HEK293 (cell line): ENCODE measurements around the gene TBC1D5.

Experiments used
- CTCF ChIA-PET: fragments of 350-600 bp; formaldehyde crosslinking; extraction: SDS; loops from one replicate; lab custom pipeline; 2021; ENCODE audit warnings: antibody characterized with exemption; lab: Yijun Ruan, JAX
- POLR2A ChIA-PET: fragments of 300-600 bp; formaldehyde crosslinking; extraction: SDS; loops from one replicate; lab custom pipeline; 2020; ENCODE audit warnings: antibody characterized with exemption, inconsistent platforms; lab: Yijun Ruan, JAX
- H3K27ac ChIP-seq: fragments of 200-500 bp; sonication (Bioruptor generic); 2 replicates; pipeline ENCODE4 v1.5.1; 2014; ENCODE audit warnings: low read depth, low read length, control low read depth, inconsistent platforms; ENCODE audit errors: extremely low read depth
- H3K36me3 ChIP-seq, 2 experiments: fragments of 200-500 bp in 1 of 2; sonication (Bioruptor generic) in 1 of 2; 1 replicate in 1 of 2; 2 replicates in 1 of 2; pipeline ENCODE4 v1.5.1; 2014 to 2017; ENCODE audit warnings: inconsistent platforms in 2 of 2, low read length in 2 of 2; ENCODE audit not compliant: control insufficient read depth in 2 of 2, insufficient read depth in 1 of 2
- H3K4me1 ChIP-seq: fragments of 200-500 bp; sonication (Bioruptor generic); 2 replicates; pipeline ENCODE4 v1.5.1; 2014; ENCODE audit warnings: mild to moderate bottlenecking, low read length, inconsistent platforms; ENCODE audit not compliant: control insufficient read depth, insufficient read depth
- H3K4me3 ChIP-seq: 2 replicates; pipeline ENCODE4 v1.5.1; 2011; ENCODE audit warnings: low read depth, mild to moderate bottlenecking, control low read depth, low read length, moderate library complexity
- H3K9me3 ChIP-seq: fragments of 200-500 bp; sonication (Bioruptor generic); 2 replicates; pipeline ENCODE4 v1.5.1; 2014; ENCODE audit warnings: low read depth, low read length, inconsistent platforms; ENCODE audit not compliant: control insufficient read depth, insufficient read depth
- BCL11A ChIP-seq: fragments of 450-650 bp; formaldehyde crosslinking; IDR thresholded peaks from 2 replicates; pipeline ENCODE4 v1.5.1; 2016; ENCODE audit warnings: low read depth, missing biosample characterization, missing genetic modification characterization
- INSM2 ChIP-seq: fragments of 450-650 bp; formaldehyde crosslinking; IDR thresholded peaks from 2 replicates; pipeline ENCODE4 v1.5.1; 2016; ENCODE audit warnings: missing biosample characterization, missing genetic modification characterization
- REPIN1 ChIP-seq: fragments of 450-650 bp; formaldehyde crosslinking; IDR thresholded peaks from 2 replicates; pipeline ENCODE4 v1.5.1; 2017; ENCODE audit warnings: missing biosample characterization, missing genetic modification characterization, low read depth
- SCRT2 ChIP-seq: fragments of 450-650 bp; formaldehyde crosslinking; IDR thresholded peaks from 2 replicates; pipeline ENCODE4 v1.5.1; 2016; ENCODE audit warnings: missing biosample characterization, missing genetic modification characterization
- ZBTB17 ChIP-seq: fragments of 450-650 bp; formaldehyde crosslinking; IDR thresholded peaks from 2 replicates; pipeline ENCODE4 v1.5.1; 2016; ENCODE audit warnings: missing biosample characterization, missing genetic modification characterization
- ZBTB48 ChIP-seq: fragments of 450-650 bp; formaldehyde crosslinking; IDR thresholded peaks from 2 replicates; pipeline ENCODE4 v1.5.1; 2016; ENCODE audit warnings: missing biosample characterization, missing genetic modification characterization
- ZFP3 ChIP-seq: fragments of 450-650 bp; formaldehyde crosslinking; IDR thresholded peaks from 2 replicates; pipeline ENCODE4 v1.5.1; 2016; ENCODE audit warnings: low read depth, missing biosample characterization, missing genetic modification characterization
- ZFP41 ChIP-seq: fragments of 450-650 bp; formaldehyde crosslinking; IDR thresholded peaks from 2 replicates; pipeline ENCODE4 v1.5.1; 2016; ENCODE audit warnings: missing biosample characterization, missing genetic modification characterization, borderline replicate concordance
- ZNF132 ChIP-seq: fragments of 450-650 bp; formaldehyde crosslinking; IDR thresholded peaks from 2 replicates; pipeline ENCODE4 v1.5.1; 2017; ENCODE audit warnings: missing biosample characterization, missing genetic modification characterization, borderline replicate concordance
- ZNF133 ChIP-seq: fragments of 450-650 bp; formaldehyde crosslinking; IDR thresholded peaks from 2 replicates; pipeline ENCODE4 v1.5.1; 2016; ENCODE audit warnings: missing biosample characterization, missing genetic modification characterization
- ZNF138 ChIP-seq: fragments of 450-650 bp; formaldehyde crosslinking; IDR thresholded peaks from 2 replicates; pipeline ENCODE4 v1.5.1; 2016; ENCODE audit warnings: missing biosample characterization, missing genetic modification characterization, borderline replicate concordance
- ZNF140 ChIP-seq: fragments of 450-650 bp; formaldehyde crosslinking; IDR thresholded peaks from 2 replicates; pipeline ENCODE4 v1.5.1; 2016; ENCODE audit warnings: missing biosample characterization, missing genetic modification characterization
- ZNF19 ChIP-seq: fragments of 450-650 bp; formaldehyde crosslinking; IDR thresholded peaks from 2 replicates; pipeline ENCODE4; 2016; ENCODE audit warnings: missing biosample characterization, missing genetic modification characterization, low read depth
- ZNF223 ChIP-seq: fragments of 450-650 bp; formaldehyde crosslinking; IDR thresholded peaks from 2 replicates; pipeline ENCODE4 v1.5.1; 2016; ENCODE audit warnings: missing biosample characterization, missing genetic modification characterization
- ZNF341 ChIP-seq: fragments of 450-650 bp; formaldehyde crosslinking; IDR thresholded peaks from 2 replicates; pipeline ENCODE4; 2016; ENCODE audit warnings: low read depth, missing biosample characterization, missing genetic modification characterization
- ZNF354C ChIP-seq: fragments of 450-650 bp; formaldehyde crosslinking; IDR thresholded peaks from 2 replicates; pipeline ENCODE4 v1.5.1; 2016; ENCODE audit warnings: missing biosample characterization, missing genetic modification characterization, low read depth, borderline replicate concordance
- ZNF433 ChIP-seq: fragments of 450-650 bp; formaldehyde crosslinking; IDR thresholded peaks from 2 replicates; pipeline ENCODE4 v1.5.1; 2016; ENCODE audit warnings: missing biosample characterization, missing genetic modification characterization, low read depth
- ZNF530 ChIP-seq: fragments of 450-650 bp; formaldehyde crosslinking; IDR thresholded peaks from 2 replicates; pipeline ENCODE4 v1.5.1; 2016; ENCODE audit warnings: low read depth, missing biosample characterization, missing genetic modification characterization
- ZNF548 ChIP-seq: fragments of 450-650 bp; formaldehyde crosslinking; IDR thresholded peaks from 2 replicates; pipeline ENCODE4 v1.5.1; 2016; ENCODE audit warnings: missing biosample characterization, missing genetic modification characterization
- ZNF561 ChIP-seq: fragments of 450-650 bp; IDR thresholded peaks from 2 replicates; pipeline ENCODE4 v1.5.1; 2018; ENCODE audit warnings: missing biosample characterization, missing genetic modification characterization, borderline replicate concordance
- ZNF629 ChIP-seq: fragments of 450-650 bp; formaldehyde crosslinking; IDR thresholded peaks from 2 replicates; pipeline ENCODE4 v1.5.1; 2017; ENCODE audit warnings: missing biosample characterization, missing genetic modification characterization
- ZNF777 ChIP-seq: fragments of 450-650 bp; formaldehyde crosslinking; IDR thresholded peaks from 2 replicates; pipeline ENCODE4 v1.5.1; 2017; ENCODE audit warnings: missing biosample characterization, missing genetic modification characterization, borderline replicate concordance
- TF ChIP-seq, protein P1 (sequence below): fragments of 450-650 bp; IDR thresholded peaks from 2 replicates; pipeline ENCODE4 v1.5.1; 2018; ENCODE audit warnings: missing biosample characterization, mild to moderate bottlenecking, missing genetic modification characterization
- TF ChIP-seq, protein P2 (sequence below): fragments of 450-650 bp; formaldehyde crosslinking; optimal IDR thresholded peaks from 2 replicates; pipeline ENCODE3; 2016; ENCODE audit warnings: missing biosample characterization, mild to moderate bottlenecking, missing genetic modification characterization

Gene TBC1D5

GRCh38 chr3:17558565-17558964 lies 183.9 kb downstream of the TBC1D5 start:
- TF ChIP-seq, protein P1, sequence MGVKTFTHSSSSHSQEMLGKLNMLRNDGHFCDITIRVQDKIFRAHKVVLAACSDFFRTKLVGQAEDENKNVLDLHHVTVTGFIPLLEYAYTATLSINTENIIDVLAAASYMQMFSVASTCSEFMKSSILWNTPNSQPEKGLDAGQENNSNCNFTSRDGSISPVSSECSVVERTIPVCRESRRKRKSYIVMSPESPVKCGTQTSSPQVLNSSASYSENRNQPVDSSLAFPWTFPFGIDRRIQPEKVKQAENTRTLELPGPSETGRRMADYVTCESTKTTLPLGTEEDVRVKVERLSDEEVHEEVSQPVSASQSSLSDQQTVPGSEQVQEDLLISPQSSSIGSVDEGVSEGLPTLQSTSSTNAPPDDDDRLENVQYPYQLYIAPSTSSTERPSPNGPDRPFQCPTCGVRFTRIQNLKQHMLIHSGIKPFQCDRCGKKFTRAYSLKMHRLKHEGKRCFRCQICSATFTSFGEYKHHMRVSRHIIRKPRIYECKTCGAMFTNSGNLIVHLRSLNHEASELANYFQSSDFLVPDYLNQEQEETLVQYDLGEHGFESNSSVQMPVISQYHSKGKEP: no peak
- TF ChIP-seq SCRT2 (tag by site-specific recombination): peak; percentile 74
- Histone ChIP-seq H3K27ac (no peak overlapping the region), H3K4me1 (peaks cover 4% of the 10 kb centered on the region; the same call in 1 of the 2 replicates), H3K4me3 (no peak overlapping the region), H3K36me3 (no peaks in the 10 kb centered on the region), H3K9me3 (no peaks in the 10 kb centered on the region)
- ChIA-PET CTCF (interaction anchor here (1.6 kb wide), 1 partner anchor 282 kb away, joined by 3 read pairs; no protein-coding TSS in a partner anchor), POLR2A (no interaction called here)

DNA sequence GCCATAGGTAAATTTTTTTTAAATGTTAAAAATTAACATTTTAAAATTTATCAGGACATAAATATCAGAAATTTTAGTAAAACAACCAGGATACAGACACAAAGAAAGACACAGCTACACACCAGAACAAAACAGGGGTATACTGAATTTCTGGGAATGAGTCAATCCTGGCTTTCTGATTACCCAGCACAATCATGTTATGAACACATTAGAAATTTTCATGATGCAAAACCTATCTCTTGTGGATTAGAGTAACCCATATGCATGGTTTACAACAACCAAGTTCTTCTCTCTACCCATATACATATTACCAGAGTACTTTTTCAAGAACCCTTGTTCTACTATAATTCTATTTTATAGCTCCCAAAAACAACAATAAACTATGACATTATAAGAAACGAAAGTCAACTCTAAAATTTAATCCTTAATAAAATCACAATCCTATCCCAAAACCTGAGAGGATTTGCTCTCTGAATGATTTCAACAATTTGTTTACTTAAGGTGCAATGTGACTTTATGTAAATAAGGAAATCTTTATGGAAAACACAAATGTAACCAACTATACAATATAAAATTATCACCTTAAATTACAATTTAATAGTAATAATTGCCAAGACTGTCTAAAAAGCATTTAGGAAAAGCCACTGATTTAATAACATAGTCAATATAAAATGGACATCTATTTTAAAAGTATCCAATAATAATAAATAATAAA lies 184.5 kb downstream of the TBC1D5 start:
- no peak overlapping the region for H3K4me3 ChIP-seq
- TF ChIP-seq ZNF433 (tag by site-specific recombination) (no peak), ZNF138 (tag by site-specific recombination) (no peak), ZFP41 (tag by site-specific recombination) (no peak), ZNF561 (no peak), ZNF629 (tag by site-specific recombination) (no peak), ZNF133 (tag by site-specific recombination) (no peak), ZBTB48 (tag by site-specific recombination) (no peak), BCL11A (tag by site-specific recombination) (no peak)
- CTCF ChIA-PET: interaction anchor here (1.6 kb wide), 1 partner anchor 283 kb away, joined by 3 read pairs; no protein-coding TSS in a partner anchor
- H3K4me1 ChIP-seq: peaks cover 10% of the 10 kb centered on the region
- H3K36me3 ChIP-seq: no peaks in the 10 kb centered on the region
- POLR2A ChIA-PET: no interaction called here
- H3K9me3 ChIP-seq: no peaks in the 10 kb centered on the region
- H3K27ac ChIP-seq: no peak overlapping the region

GRCh38 chr3:17555525-17555924 lies 186.9 kb downstream of the TBC1D5 start:
- no peak overlapping the region for H3K4me3 ChIP-seq
- H3K27ac ChIP-seq: no peak overlapping the region
- CTCF ChIA-PET: no interaction called here
- no peak for TF ChIP-seq ZNF777
- no peak for TF ChIP-seq REPIN1 (tag by site-specific recombination)
- no peak for TF ChIP-seq ZFP3 (tag by site-specific recombination)
- TF ChIP-seq ZBTB17: no peak
- no peak for TF ChIP-seq ZNF223 (tag by site-specific recombination)
- no peak for TF ChIP-seq ZNF341 (tag by site-specific recombination)
- TF ChIP-seq ZNF548 (tag by site-specific recombination): no peak
- TF ChIP-seq ZNF140 (tag by site-specific recombination): no peak
- TF ChIP-seq ZNF132 (tag by site-specific recombination): no peak
- TF ChIP-seq ZNF530 (tag by site-specific recombination): no peak
- TF ChIP-seq ZNF354C: no peak
- TF ChIP-seq ZNF19 (tag by site-specific recombination): no peak
- TF ChIP-seq, protein P2, sequence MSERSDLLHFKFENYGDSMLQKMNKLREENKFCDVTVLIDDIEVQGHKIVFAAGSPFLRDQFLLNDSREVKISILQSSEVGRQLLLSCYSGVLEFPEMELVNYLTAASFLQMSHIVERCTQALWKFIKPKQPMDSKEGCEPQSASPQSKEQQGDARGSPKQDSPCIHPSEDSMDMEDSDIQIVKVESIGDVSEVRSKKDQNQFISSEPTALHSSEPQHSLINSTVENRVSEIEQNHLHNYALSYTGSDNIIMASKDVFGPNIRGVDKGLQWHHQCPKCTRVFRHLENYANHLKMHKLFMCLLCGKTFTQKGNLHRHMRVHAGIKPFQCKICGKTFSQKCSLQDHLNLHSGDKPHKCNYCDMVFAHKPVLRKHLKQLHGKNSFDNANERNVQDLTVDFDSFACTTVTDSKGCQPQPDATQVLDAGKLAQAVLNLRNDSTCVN (tag by site-specific recombination): no peak
- no peak for TF ChIP-seq INSM2 (tag by site-specific recombination)
- TF ChIP-seq, all 188 proteins: peak for 0
- POLR2A ChIA-PET: no interaction called here
- Histone ChIP-seq H3K9me3 (no peaks in the 10 kb centered on the region), H3K36me3 (no peaks in the 10 kb centered on the region), H3K4me1 (peaks cover 32% of the 10 kb centered on the region)
